Body of pancreas (tissue), 4 donors: ENCODE results near the gene TBX1. TPM values are rescaled to one million over a fixed set of nuclear protein-coding genes. Genes with fewer than 3 reads are reported as not detected.
"Not testable (repeated sequence)": the region's sequence is repeated elsewhere in the genome, so short reads cannot be mapped to it uniquely, and the experiment has no call there.

Source experiments
- ATAC-seq: fragments of 150-250 bp; one replicate; pipeline ENCODE4 v1.9.1; 2016
- DNase-seq, 4 donors: peaks; one replicate each; pipeline ENCODE4 v3.0.0-alpha.2; 2019
- H3K27ac ChIP-seq, 4 donors: fragments of 200-600 bp; sonication (generic); 1 replicate in 3 of 4; 2 replicates in 1 of 4; pipeline versions ENCODE4 v1.5.1 to v1.6.1; 2016 to 2019; ENCODE audit warnings: mild to moderate bottlenecking in 1 of 4, mixed read lengths in 1 of 4, moderate library complexity in 1 of 4
- H3K27me3 ChIP-seq, 2 donors: fragments of 200-600 bp; sonication (generic); one replicate each; pipeline ENCODE4 v1.6.0; 2016; ENCODE audit warnings: mild to moderate bottlenecking in 1 of 2
- H3K36me3 ChIP-seq, 2 donors: fragments of 200-600 bp; sonication (generic); replicated peaks in 1 of 2; 2 replicates each; pipeline ENCODE4 v1.5.1; 2016; ENCODE audit warnings: low read depth in 2 of 2; ENCODE audit not compliant: insufficient read depth in 1 of 2
- H3K4me1 ChIP-seq: fragments of 200-600 bp; sonication (generic); one replicate; pipeline ENCODE4 v1.6.0; 2016
- H3K4me3 ChIP-seq, 2 donors: fragments of 200-600 bp; sonication (generic); 1 replicate in 1 of 2; 2 replicates in 1 of 2; pipeline ENCODE4 v1.5.1; 2016 to 2019
- H3K9me3 ChIP-seq, 3 donors: fragments of 200-600 bp; sonication (generic); 1 replicate in 2 of 3; 2 replicates in 1 of 3; pipeline ENCODE4 v1.5.1; 2016
- CTCF ChIP-seq, 7 experiments: fragments of 450-650 bp in 4 of 7; fragments of 200-600 bp in 3 of 7; sonication (generic) in 3 of 7; IDR thresholded peaks; one replicate each; pipeline ENCODE4 v1.5.1; 2016 to 2019; ENCODE audit warnings: antibody characterized with exemption in 7 of 7
- POLR2A ChIP-seq, 3 donors: fragments of 450-650 bp; IDR thresholded peaks; one replicate each; pipeline ENCODE4 v1.6.1; 2016; ENCODE audit warnings: antibody characterized with exemption in 3 of 3, mild to moderate bottlenecking in 2 of 3
- WGBS, 2 donors: methylation state at CpG; one replicate each; pipeline ENCODE4 v1.1.5; 2017; 5-methylcytosine and 5-hydroxymethylcytosine counted together
- intact Hi-C: fragments of 100-400 bp; cut with DNase I; formaldehyde crosslinking; loops from one replicate; pipeline ENCODE4 v1.15.1; 2023
- total RNA-seq, 2 donors: library from RNA; depleted of rRNA; stranded (reverse); fragments of >200 nt; gene quantifications; one replicate each; pipeline ENCODE4 v1.1.0, GENCODE V29; 2016

The TBX1 gene
- total RNA-seq, 2 donors from 2014 or later = 1.0 TPM; not detected in 1

GRCh38 chr22:19722982-19723231, 37.7 kb upstream of the TBX1 start:
- DNase-seq = no peak
- peaks cover 31% of the 10 kb centered on the region for H3K4me1 ChIP-seq
- no peak overlapping the region for H3K27ac ChIP-seq
- H3K27me3 ChIP-seq = peaks cover 0 to 5% of the 10 kb centered on the region in 2 donors
- no peak for ATAC-seq
- no peaks in the 10 kb centered on the region for H3K36me3 ChIP-seq
- H3K9me3 ChIP-seq = no peaks in the 10 kb centered on the region
- no peak for TF ChIP-seq POLR2A (IDR thresholded peaks at IDR 0.05)
- no peak for TF ChIP-seq CTCF (IDR thresholded peaks at IDR 0.05)
- 30 to 47% methylated on average over 12 to 14 of the region's 15 CpGs for WGBS, 2 donors
- intact Hi-C loops = no loop called here
- no peak overlapping the region for H3K4me3 ChIP-seq

- Histone ChIP-seq H3K36me3 (no peaks in the 10 kb centered on the region), H3K4me3 (no peak within 1 kb of the TSS), H3K27ac (no peak within 1 kb of the TSS), H3K9me3 (no peaks in the 10 kb centered on the region), H3K4me1 (peaks cover 32% of the 10 kb centered on the region), H3K27me3 (peaks cover 0 to 5% of the 10 kb centered on the region in 2 donors)
- ATAC-seq = peak; percentile 55
- intact Hi-C loops = no loop called here
- DNase-seq = peak; percentile 31 to 60 (median 50)
- TF ChIP-seq POLR2A (IDR thresholded peaks at IDR 0.05) (no peak), CTCF (IDR thresholded peaks at IDR 0.05) (peak in 3 of 7 experiments; percentile 10 to 29 (median 15))
- 7 to 23% methylated on average over 12 to 80 of the region's 80 CpGs for WGBS, 2 donors
These were observed 37.2 kb upstream of the TBX1 start, which contains the start of gene GP1BB for GRCh38 chr22:19723232-19723982. GP1BB (plus strand) TSS chr22:19723539; CDS start chr22:19723570, 31 bp downstream.

GRCh38 chr22:19723983-19724827, 36.4 kb upstream of the TBX1 start:
- 3 to 8% methylated on average over 15 to 86 of the region's 89 CpGs for WGBS, 2 donors
- Histone ChIP-seq H3K4me1 (peaks cover 30% of the 10 kb centered on the region), H3K36me3 (no peaks in the 10 kb centered on the region), H3K9me3 (no peaks in the 10 kb centered on the region), H3K4me3 (no peak overlapping the region), H3K27ac (no peak overlapping the region), H3K27me3 (peaks cover 0 to 5% of the 10 kb centered on the region in 2 donors)
- intact Hi-C loops = no loop called here
- ATAC-seq (peak; percentile 58), DNase-seq (peak in 2 of 4 donors; percentile 20 to 54)
- peak in 4 of 7 experiments; percentile 1 to 45 (median 16) for TF ChIP-seq CTCF (IDR thresholded peaks at IDR 0.05)
- TF ChIP-seq POLR2A (IDR thresholded peaks at IDR 0.05) = no peak

- H3K36me3 ChIP-seq = no peaks in the 10 kb centered on the region
- peaks cover 0 to 5% of the 10 kb centered on the region in 2 donors for H3K27me3 ChIP-seq
- no peak overlapping the region for H3K4me3 ChIP-seq
- intact Hi-C loops = no loop called here
- H3K9me3 ChIP-seq = no peaks in the 10 kb centered on the region
- H3K4me1 ChIP-seq = peaks cover 31% of the 10 kb centered on the region
- no peak for ATAC-seq
- H3K27ac ChIP-seq = no peak overlapping the region
- no peak for DNase-seq
- 66 to 69% methylated on average over 45 of the region's 45 CpGs for WGBS, 2 donors
- TF ChIP-seq POLR2A (IDR thresholded peaks at IDR 0.05) (no peak), CTCF (IDR thresholded peaks at IDR 0.05) (no peak)
These were observed 35.5 kb upstream of the TBX1 start for GRCh38 chr22:19724927-19725661.

GRCh38 chr22:19726064-19726788, 34.4 kb upstream of the TBX1 start:
- intact Hi-C loops = not testable (repeated sequence)
- 75 to 83% methylated on average over 94 to 96 of the region's 96 CpGs for WGBS, 2 donors

More at GRCh38 chr22:19726064-19726788, 34.4 kb upstream of the TBX1 start:
- H3K4me1 ChIP-seq = peaks cover 42% of the 10 kb centered on the region
- not testable (repeated sequence) for H3K36me3 ChIP-seq, H3K4me3 ChIP-seq, DNase-seq, ATAC-seq, H3K27ac ChIP-seq, H3K9me3 ChIP-seq, H3K27me3 ChIP-seq
